GM19035 (cell line): ENCODE results near the gene CSF1.

Experiments
- ATAC-seq: cut with Tn5 transposase; IDR thresholded peaks from one replicate; pipeline ENCODE4 v1.9.1; 2021; ENCODE audit not compliant: unreplicated experiment

The CSF1 gene

GRCh38 chr1:109882288-109883245 is 28.1 kb upstream of the CSF1 start:
- no peak for ATAC-seq

- no peak for ATAC-seq
Observed at GRCh38 chr1:109883248-109883955, 27.2 kb upstream of the CSF1 start.

DNA sequence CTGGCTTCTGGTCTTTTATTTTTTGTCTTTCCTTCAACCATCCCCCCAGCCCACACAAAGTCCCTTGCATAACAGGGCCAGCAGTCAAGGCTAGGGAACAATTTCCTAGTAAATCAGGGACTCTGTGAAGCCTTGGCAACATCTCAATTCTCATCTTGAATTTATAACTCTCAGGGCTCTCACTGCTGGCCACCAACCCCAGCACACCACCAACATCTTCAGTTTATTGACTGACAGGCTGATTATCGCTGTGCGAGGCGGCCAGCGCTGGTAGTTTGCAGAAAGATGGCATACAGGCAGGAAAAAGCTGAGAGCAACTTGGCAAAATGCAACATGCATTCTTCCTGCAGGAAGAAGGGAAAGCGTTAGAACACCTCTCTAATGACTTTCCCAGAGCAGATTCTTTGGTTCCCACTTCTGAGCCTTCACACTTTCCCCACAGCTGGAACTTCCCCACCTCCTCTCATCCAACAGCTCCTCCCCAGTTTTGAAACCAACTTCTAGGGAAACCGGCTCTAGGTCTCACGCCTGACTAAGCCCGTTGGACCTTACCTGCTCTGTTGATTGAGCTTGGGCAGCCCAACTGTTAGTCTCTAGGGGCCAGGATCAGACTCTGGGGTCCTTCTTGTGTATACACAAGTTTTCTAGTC is 26.3 kb upstream of the CSF1 start:
- ATAC-seq: no peak

- ATAC-seq: no peak
Observed at GRCh38 chr1:109885589-109885988, 25.1 kb upstream of the CSF1 start.

DNA sequence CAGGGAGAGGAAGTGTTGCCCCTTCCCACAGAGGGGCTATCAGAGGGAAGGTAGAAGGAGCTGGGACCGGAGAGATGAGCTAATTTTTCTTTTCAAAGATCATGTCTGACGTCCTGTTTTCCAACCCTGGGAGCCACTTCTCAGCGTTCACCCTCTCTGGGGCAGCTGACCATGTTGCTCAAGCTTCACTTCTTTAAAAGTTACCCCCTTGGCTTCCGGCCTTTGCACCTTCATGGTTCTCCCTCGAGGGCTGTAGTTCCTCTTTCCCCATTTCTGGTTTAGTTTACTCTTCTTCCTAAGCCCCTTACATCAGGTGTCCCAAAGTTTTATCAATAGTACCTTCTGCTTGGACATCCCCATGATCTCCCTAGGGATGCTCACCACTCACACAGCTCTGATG is 23.8 kb upstream of the CSF1 start:
- no peak for ATAC-seq

DNA sequence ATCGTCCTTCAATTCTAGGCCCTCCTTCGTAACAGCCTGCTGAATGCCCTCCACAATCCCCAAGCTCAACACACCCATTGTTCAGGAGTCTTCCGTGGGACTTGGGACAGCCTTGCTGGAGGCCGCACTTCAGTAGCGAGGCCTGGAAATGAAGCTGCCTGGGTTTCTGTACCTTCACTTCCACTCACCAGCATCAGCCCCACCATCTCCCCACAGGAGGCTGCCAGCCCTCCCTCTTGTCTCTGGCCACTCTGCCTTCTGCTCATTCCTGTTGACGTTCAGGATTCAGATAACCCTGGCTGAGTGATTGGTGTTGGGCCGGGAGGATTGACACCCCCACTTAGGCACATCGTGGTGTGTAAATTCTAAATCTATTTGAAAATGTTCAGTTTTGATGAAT is 23.4 kb upstream of the CSF1 start:
- no peak for ATAC-seq

GRCh38 chr1:109887884-109888283 is 22.8 kb upstream of the CSF1 start:
- ATAC-seq: no peak

DNA sequence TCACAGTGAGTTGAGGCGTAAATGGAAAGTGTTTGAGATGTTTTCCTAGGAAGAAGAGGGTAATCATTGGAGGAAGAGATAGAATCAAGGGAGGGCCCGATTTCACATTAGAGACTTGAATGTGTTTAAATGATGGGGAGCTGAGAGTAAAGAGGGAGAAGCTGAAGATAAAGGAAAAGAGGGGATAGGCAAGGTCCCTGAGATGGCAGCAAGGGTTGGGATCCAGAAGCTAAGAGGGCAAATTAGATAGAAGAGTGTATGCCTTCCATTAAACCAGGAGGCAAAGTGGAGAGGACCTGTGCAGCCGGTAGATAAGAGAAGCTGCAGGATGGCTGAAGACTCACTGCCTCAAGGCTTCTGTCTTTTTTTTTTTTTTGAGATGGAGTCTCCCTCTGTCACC is 21.6 kb upstream of the CSF1 start:
- no peak for ATAC-seq

GRCh38 chr1:109890115-109890953 is 20.3 kb upstream of the CSF1 start:
- ATAC-seq: no peak

- no peak for ATAC-seq
Observed at GRCh38 chr1:109891930-109892329, 18.7 kb upstream of the CSF1 start.

- ATAC-seq: no peak
Observed at GRCh38 chr1:109892561-109893368, 17.9 kb upstream of the CSF1 start.

GRCh38 chr1:109893532-109894171 is 17.0 kb upstream of the CSF1 start:
- ATAC-seq: no peak

GRCh38 chr1:109894823-109895719 is 15.6 kb upstream of the CSF1 start:
- ATAC-seq: no peak

- no peak for ATAC-seq
Observed at GRCh38 chr1:109895720-109896504, 14.7 kb upstream of the CSF1 start.

DNA sequence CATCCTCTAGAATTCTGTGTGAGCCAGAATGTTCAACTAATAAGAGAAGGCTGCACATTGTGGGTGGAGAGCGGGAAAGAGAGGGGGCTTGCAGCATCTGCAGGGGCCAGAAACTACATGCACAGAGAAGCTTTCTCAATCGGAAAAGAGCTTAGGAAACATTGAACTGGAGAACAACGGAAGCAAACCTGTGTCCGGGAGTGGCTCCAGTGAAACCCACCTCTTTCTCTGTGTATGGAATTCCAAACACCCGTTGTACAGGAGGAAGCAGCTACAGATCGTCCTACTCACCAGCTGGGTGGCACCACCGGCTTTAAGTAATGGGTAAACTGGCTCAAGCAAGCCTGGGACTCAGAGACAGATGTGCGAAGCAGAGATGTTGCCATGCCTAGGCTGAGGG is 14.0 kb upstream of the CSF1 start:
- ATAC-seq: no peak

- no peak for ATAC-seq
Observed at GRCh38 chr1:109897259-109897955, 13.2 kb upstream of the CSF1 start.

GRCh38 chr1:109898842-109899241 is 11.8 kb upstream of the CSF1 start:
- no peak for ATAC-seq
